GM19099 (cell line): ENCODE results near the gene EXOC1.

Experiments
- POLR2A ChIP-seq: IDR thresholded peaks from 3 replicates; pipeline ENCODE4 v1.6.1; 2011; ENCODE audit warnings: low read depth; ENCODE audit not compliant: insufficient read length; ENCODE audit errors: extremely low read depth

EXOC1 gene

GRCh38 chr4:55879224-55879623 is 25.8 kb downstream of the EXOC1 start:
- TF ChIP-seq POLR2A, result no peak

- TF ChIP-seq POLR2A, result no peak
These were observed 27.3 kb downstream of the EXOC1 start for GRCh38 chr4:55880652-55881280.

GRCh38 chr4:55884093-55884850 is 30.8 kb downstream of the EXOC1 start:
- no peak for TF ChIP-seq POLR2A

GRCh38 chr4:55884851-55885219 is 31.4 kb downstream of the EXOC1 start:
- no peak for TF ChIP-seq POLR2A

- TF ChIP-seq POLR2A, result no peak
These were observed 34.1 kb downstream of the EXOC1 start for GRCh38 chr4:55887594-55887993.

GRCh38 chr4:55892156-55892555 is 38.7 kb downstream of the EXOC1 start:
- TF ChIP-seq POLR2A, result no peak

- TF ChIP-seq POLR2A, result no peak
These were observed 43.2 kb downstream of the EXOC1 start for GRCh38 chr4:55896622-55897021.

GRCh38 chr4:55902677-55903076 is 49.2 kb downstream of the EXOC1 start:
- TF ChIP-seq POLR2A, result no peak

- TF ChIP-seq POLR2A, result no peak
These were observed 50.1 kb downstream of the EXOC1 start for GRCh38 chr4:55903577-55903976.

GRCh38 chr4:55904576-55904975 is 51.1 kb downstream of the EXOC1 start:
- no peak for TF ChIP-seq POLR2A

- no peak for TF ChIP-seq POLR2A
These were observed 52.9 kb downstream of the EXOC1 start for GRCh38 chr4:55906323-55906722.

GRCh38 chr4:55906989-55907388 is 53.5 kb downstream of the EXOC1 start:
- TF ChIP-seq POLR2A, result no peak

GRCh38 chr4:55907469-55907868 is 54.0 kb downstream of the EXOC1 start:
- TF ChIP-seq POLR2A, result no peak

GRCh38 chr4:55910140-55910539 is 56.7 kb downstream of the EXOC1 start:
- TF ChIP-seq POLR2A, result no peak

GRCh38 chr4:55912249-55912648 is 58.8 kb downstream of the EXOC1 start:
- no peak for TF ChIP-seq POLR2A

- no peak for TF ChIP-seq POLR2A
These were observed 67.1 kb downstream of the EXOC1 start for GRCh38 chr4:55920571-55920970.
